ENCODE results near the gene HELZ2. TPM values are rescaled to one million over a fixed set of nuclear protein-coding genes. Genes with fewer than 3 reads are reported as not detected.

Gene HELZ2
- total RNA-seq, 1 donor from 2014 or later, result 17.9 TPM

- Mint-ChIP-seq H3K4me3 (no peak overlapping the region), H3K27ac (no peak overlapping the region), H3K4me1 (ENCODE audit: low read depth) (no peaks in the 10 kb centered on the region), H3K27me3 (ENCODE audit: insufficient read depth) (no peaks in the 10 kb centered on the region), H3K36me3 (ENCODE audit: low read depth) (peaks cover 29% of the 10 kb centered on the region), H3K9me3 (no peaks in the 10 kb centered on the region)
- intact Hi-C loops (cut with micrococcal nuclease), result no loop called here
- DNase-seq (ENCODE audit: low spot score), result no peak
Measured at GRCh38 chr20:63591786-63592355, 17.8 kb upstream of the HELZ2 start.

GRCh38 chr20:63591147-63591533, 17.1 kb upstream of the HELZ2 start:
- H3K4me3 Mint-ChIP-seq, result no peak overlapping the region
- no peaks in the 10 kb centered on the region for H3K4me1 Mint-ChIP-seq (ENCODE audit: low read depth)
- DNase-seq (ENCODE audit: low spot score), result no peak
- H3K36me3 Mint-ChIP-seq (ENCODE audit: low read depth), result peaks cover 29% of the 10 kb centered on the region
- H3K27me3 Mint-ChIP-seq (ENCODE audit: insufficient read depth), result no peaks in the 10 kb centered on the region
- no peak overlapping the region for H3K27ac Mint-ChIP-seq
- intact Hi-C loops (cut with micrococcal nuclease), result no loop called here
- H3K9me3 Mint-ChIP-seq, result no peaks in the 10 kb centered on the region

GRCh38 chr20:63590218-63591146, 16.4 kb upstream of the HELZ2 start:
- H3K4me3 Mint-ChIP-seq, result no peak overlapping the region
- H3K4me1 Mint-ChIP-seq (ENCODE audit: low read depth), result no peaks in the 10 kb centered on the region
- no peaks in the 10 kb centered on the region for H3K27me3 Mint-ChIP-seq (ENCODE audit: insufficient read depth)
- intact Hi-C loops (cut with micrococcal nuclease), result no loop called here
- no peak for DNase-seq (ENCODE audit: low spot score)
- H3K27ac Mint-ChIP-seq, result no peak overlapping the region
- H3K9me3 Mint-ChIP-seq, result no peaks in the 10 kb centered on the region
- peaks cover 28% of the 10 kb centered on the region for H3K36me3 Mint-ChIP-seq (ENCODE audit: low read depth)

GRCh38 chr20:63589261-63590217, 15.5 kb upstream of the HELZ2 start:
- intact Hi-C loops (cut with micrococcal nuclease), result no loop called here
- DNase-seq (ENCODE audit: low spot score), result no peak
- Mint-ChIP-seq H3K27ac (no peak overlapping the region), H3K4me3 (no peak overlapping the region), H3K36me3 (ENCODE audit: low read depth) (peaks cover 22% of the 10 kb centered on the region), H3K9me3 (no peaks in the 10 kb centered on the region), H3K4me1 (ENCODE audit: low read depth) (no peaks in the 10 kb centered on the region), H3K27me3 (ENCODE audit: insufficient read depth) (no peaks in the 10 kb centered on the region)

- peaks cover 22% of the 10 kb centered on the region for H3K36me3 Mint-ChIP-seq (ENCODE audit: low read depth)
- H3K4me1 Mint-ChIP-seq (ENCODE audit: low read depth), result no peaks in the 10 kb centered on the region
- H3K27me3 Mint-ChIP-seq (ENCODE audit: insufficient read depth), result no peaks in the 10 kb centered on the region
- no peaks in the 10 kb centered on the region for H3K9me3 Mint-ChIP-seq
- intact Hi-C loops (cut with micrococcal nuclease), result no loop called here
- H3K4me3 Mint-ChIP-seq, result no peak overlapping the region
- no peak for DNase-seq (ENCODE audit: low spot score)
- no peak overlapping the region for H3K27ac Mint-ChIP-seq
Measured at GRCh38 chr20:63588641-63589041, 14.6 kb upstream of the HELZ2 start.

- Mint-ChIP-seq H3K4me1 (ENCODE audit: low read depth) (no peaks in the 10 kb centered on the region), H3K4me3 (no peak overlapping the region), H3K9me3 (no peaks in the 10 kb centered on the region), H3K27ac (no peak overlapping the region), H3K27me3 (ENCODE audit: insufficient read depth) (peaks cover 4% of the 10 kb centered on the region), H3K36me3 (ENCODE audit: low read depth) (peaks cover 16% of the 10 kb centered on the region)
- intact Hi-C loops (cut with micrococcal nuclease), result no loop called here
- no peak for DNase-seq (ENCODE audit: low spot score)
Measured at GRCh38 chr20:63587776-63588591, 13.9 kb upstream of the HELZ2 start.

GRCh38 chr20:63587256-63587655, 13.2 kb upstream of the HELZ2 start:
- Mint-ChIP-seq H3K27ac (no peak overlapping the region), H3K4me1 (ENCODE audit: low read depth) (no peaks in the 10 kb centered on the region), H3K9me3 (no peaks in the 10 kb centered on the region), H3K4me3 (no peak overlapping the region), H3K27me3 (ENCODE audit: insufficient read depth) (peaks cover 4% of the 10 kb centered on the region), H3K36me3 (ENCODE audit: low read depth) (peaks cover 14% of the 10 kb centered on the region)
- intact Hi-C loops (cut with micrococcal nuclease), result no loop called here
- no peak for DNase-seq (ENCODE audit: low spot score)

GRCh38 chr20:63586797-63587196, 12.8 kb upstream of the HELZ2 start:
- H3K27ac Mint-ChIP-seq, result no peak overlapping the region
- H3K4me3 Mint-ChIP-seq, result no peak overlapping the region
- H3K9me3 Mint-ChIP-seq, result no peaks in the 10 kb centered on the region
- H3K27me3 Mint-ChIP-seq (ENCODE audit: insufficient read depth), result peaks cover 4% of the 10 kb centered on the region
- intact Hi-C loops (cut with micrococcal nuclease), result no loop called here
- H3K4me1 Mint-ChIP-seq (ENCODE audit: low read depth), result no peaks in the 10 kb centered on the region
- no peak for DNase-seq (ENCODE audit: low spot score)
- H3K36me3 Mint-ChIP-seq (ENCODE audit: low read depth), result peaks cover 12% of the 10 kb centered on the region

GRCh38 chr20:63585616-63586565, 11.9 kb upstream of the HELZ2 start:
- intact Hi-C loops (cut with micrococcal nuclease), result no loop called here
- Mint-ChIP-seq H3K4me3 (no peak overlapping the region), H3K9me3 (no peaks in the 10 kb centered on the region), H3K27ac (no peak overlapping the region), H3K36me3 (ENCODE audit: low read depth) (peaks cover 7% of the 10 kb centered on the region), H3K4me1 (ENCODE audit: low read depth) (no peaks in the 10 kb centered on the region), H3K27me3 (ENCODE audit: insufficient read depth) (peaks cover 4% of the 10 kb centered on the region)
- DNase-seq (ENCODE audit: low spot score), result no peak

- H3K9me3 Mint-ChIP-seq, result no peaks in the 10 kb centered on the region
- H3K4me3 Mint-ChIP-seq, result no peak overlapping the region
- no peaks in the 10 kb centered on the region for H3K4me1 Mint-ChIP-seq (ENCODE audit: low read depth)
- DNase-seq (ENCODE audit: low spot score), result no peak
- intact Hi-C loops (cut with micrococcal nuclease), result no loop called here
- H3K27ac Mint-ChIP-seq, result no peak overlapping the region
- peaks cover 13% of the 10 kb centered on the region for H3K27me3 Mint-ChIP-seq (ENCODE audit: insufficient read depth)
- peaks cover 2% of the 10 kb centered on the region for H3K36me3 Mint-ChIP-seq (ENCODE audit: low read depth)
Measured at GRCh38 chr20:63582382-63583063, 8.5 kb upstream of the HELZ2 start.

- Mint-ChIP-seq H3K4me1 (ENCODE audit: low read depth) (no peaks in the 10 kb centered on the region), H3K27ac (no peak overlapping the region), H3K4me3 (no peak overlapping the region), H3K9me3 (no peaks in the 10 kb centered on the region), H3K36me3 (ENCODE audit: low read depth) (no peaks in the 10 kb centered on the region), H3K27me3 (ENCODE audit: insufficient read depth) (peaks cover 24% of the 10 kb centered on the region)
- DNase-seq (ENCODE audit: low spot score), result peak; percentile 47
- intact Hi-C loops (cut with micrococcal nuclease), result no loop called here
Measured at GRCh38 chr20:63580796-63581461, 6.9 kb upstream of the HELZ2 start.
